GM19395 (cell line): ENCODE data around the gene SBK3.
"Not testable (repeated sequence)": the region's sequence is repeated elsewhere in the genome, so short reads cannot be mapped to it uniquely, and the experiment has no call there.

Source experiments
- ATAC-seq: cut with Tn5 transposase; IDR thresholded peaks from one replicate; pipeline ENCODE4 v1.9.1; 2021; ENCODE audit warnings: mild to moderate bottlenecking, moderate library complexity; ENCODE audit not compliant: unreplicated experiment

The SBK3 gene

GRCh38 chr19:55541091-55541490, 4.3 kb downstream of the SBK3 start:
- ATAC-seq, result no peak

GRCh38 chr19:55540619-55541018, 4.7 kb downstream of the SBK3 start:
- ATAC-seq, result no peak

- no peak for ATAC-seq
Observed at GRCh38 chr19:55539090-55539984, 6.0 kb downstream of the SBK3 start.

GRCh38 chr19:55538132-55538531, 7.2 kb downstream of the SBK3 start:
- no peak for ATAC-seq

GRCh38 chr19:55537741-55538111, 7.6 kb downstream of the SBK3 start:
- ATAC-seq, result no peak

GRCh38 chr19:55536951-55537740, 8.2 kb downstream of the SBK3 start, which contains the start of gene SBK2:
Gene SBK2 (minus strand): TSS chr19:55537133. CDS start chr19:55536294, 839 bp downstream.
- no peak for ATAC-seq

- ATAC-seq, result no peak
Observed at GRCh38 chr19:55536366-55536765, 9.0 kb downstream of the SBK3 start.

- ATAC-seq, result no peak
Observed at GRCh38 chr19:55535965-55536350, 9.4 kb downstream of the SBK3 start.

- ATAC-seq, result no peak
Observed at GRCh38 chr19:55535173-55535964, 10.0 kb downstream of the SBK3 start.

- not testable (repeated sequence) for ATAC-seq
Observed at GRCh38 chr19:55534280-55534679, 11.1 kb downstream of the SBK3 start.

GRCh38 chr19:55530996-55531395, 14.3 kb downstream of the SBK3 start:
- no peak for ATAC-seq

- no peak for ATAC-seq
Observed at GRCh38 chr19:55529636-55530234, 15.6 kb downstream of the SBK3 start.

- ATAC-seq, result no peak
Observed at GRCh38 chr19:55528030-55528803, 17.1 kb downstream of the SBK3 start.

GRCh38 chr19:55527197-55528029, 17.9 kb downstream of the SBK3 start:
- ATAC-seq, result no peak

- ATAC-seq, result no peak
Observed at GRCh38 chr19:55526216-55527196, 18.8 kb downstream of the SBK3 start.

GRCh38 chr19:55525289-55526101, 19.8 kb downstream of the SBK3 start:
- no peak for ATAC-seq

- no peak for ATAC-seq
Observed at GRCh38 chr19:55520691-55521292, 24.6 kb downstream of the SBK3 start.
